GM12878 (cell line): ENCODE results near the gene RFTN2. TPM values are rescaled to one million over a fixed set of nuclear protein-coding genes. Genes with fewer than 3 reads are reported as not detected.

Source experiments
- ETV6 ChIP-seq, 2 experiments: fragments of 450-650 bp in 1 of 2; IDR thresholded peaks in 1 of 2; conservative IDR thresholded peaks in 1 of 2; 2 replicates each; pipeline ENCODE4 v1.6.1; 2014; ENCODE audit warnings: antibody characterized with exemption in 1 of 2, borderline replicate concordance in 1 of 2, low read depth in 1 of 2, mild to moderate bottlenecking in 1 of 2, moderate library complexity in 1 of 2
- POLR2A ChIP-seq: IDR thresholded peaks from 2 replicates; pipeline ENCODE4 v1.6.1; 2011; ENCODE audit warnings: low read depth, mild to moderate bottlenecking, low read length
- RAD51 ChIP-seq: fragments of 450-650 bp; IDR thresholded peaks from 2 replicates; pipeline ENCODE4 v1.6.1; 2016; ENCODE audit warnings: moderate library complexity, mild to moderate bottlenecking, inconsistent platforms
- RELB ChIP-seq: fragments of 450-650 bp; IDR thresholded peaks from 2 replicates; pipeline ENCODE4 v1.6.1; 2017; ENCODE audit warnings: low read depth, mild to moderate bottlenecking, moderate library complexity
- REST ChIP-seq: IDR thresholded peaks from 2 replicates; pipeline ENCODE4 v1.6.1; 2012; ENCODE audit warnings: mild to moderate bottlenecking, low read depth, low read length
- ZBTB11 ChIP-seq: fragments of 450-650 bp; formaldehyde crosslinking; IDR thresholded peaks from 2 replicates; pipeline ENCODE4 v1.5.0; 2022; ENCODE audit warnings: mild to moderate bottlenecking, missing genetic modification characterization
- polyA plus RNA-seq, 11 experiments: library from polyadenylated mRNA; depleted of rRNA in 4 of 11; unstranded in 6 of 11; stranded (reverse) in 5 of 11; fragments of >200 nt; fragmentation: Nextera tagmentation in 4 of 11; fragmentation: Illumina TruSeq in 1 of 11; extraction: Ambion mirVana in 4 of 11; extraction: Trizol in 1 of 11; gene quantifications; 1 replicate in 1 of 11; 2 replicates in 10 of 11; pipeline versions ENCODE4 v1.2.1 to v1.2.3, GENCODE V29; 2011 to 2016; ENCODE audit warnings: inconsistent platforms in 2 of 11, missing spikeins in 2 of 11, low read depth in 1 of 11
- total RNA-seq, 4 experiments: library from RNA; depleted of rRNA in 3 of 4; stranded (reverse); fragments of >200 nt in 3 of 4; fragmentation: Illumina TruSeq in 1 of 4; extraction: Trizol in 1 of 4; gene quantifications; 2 replicates each; pipeline versions ENCODE4 v1.2.1 to v1.2.3, GENCODE V29; 2013 to 2021
- TF ChIP-seq, protein P1 (sequence below): fragments of 450-650 bp; IDR thresholded peaks from 2 replicates; pipeline ENCODE4 v1.6.1; 2016; ENCODE audit warnings: mild to moderate bottlenecking

The RFTN2 gene
- total and polyA plus RNA-seq, 10 of the 15 experiments (the other 5 are each of a cell fraction or from before 2014, with no cell fraction given): 0.09 to 0.23 TPM; not detected in 8

DNA sequence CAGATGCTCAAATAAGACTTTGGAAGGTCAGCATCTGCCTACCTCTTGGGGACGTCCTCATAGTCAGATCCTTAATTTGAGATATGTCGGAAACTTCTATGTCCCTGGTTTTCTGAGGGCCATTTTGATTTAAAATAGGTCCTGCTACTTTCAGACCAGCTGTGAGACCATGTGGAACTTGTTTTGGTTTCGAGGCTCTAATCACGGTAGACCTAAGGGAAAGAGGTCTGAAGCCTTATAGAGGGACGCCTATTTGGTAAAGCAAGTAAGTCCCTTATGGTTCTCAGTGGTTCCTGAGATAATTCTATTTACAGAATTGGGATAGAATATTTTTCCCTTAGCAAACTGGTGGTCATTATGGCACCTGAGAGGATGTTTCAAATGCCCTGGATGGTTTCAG lies 75.1 kb downstream of the RFTN2 start (continued):
- TF ChIP-seq ZBTB11 (CRISPR knock-in tag) (no peak), POLR2A (no peak), RAD51 (no peak), ETV6 (conservative IDR thresholded peaks at IDR 0.05 in 1 of 2, IDR thresholded peaks at IDR 0.05 in 1 of 2; ENCODE audit: borderline replicate concordance in 1 of 2, low read depth in 1 of 2) (no peak), RELB (no peak), REST (no peak)
- TF ChIP-seq, protein P1, sequence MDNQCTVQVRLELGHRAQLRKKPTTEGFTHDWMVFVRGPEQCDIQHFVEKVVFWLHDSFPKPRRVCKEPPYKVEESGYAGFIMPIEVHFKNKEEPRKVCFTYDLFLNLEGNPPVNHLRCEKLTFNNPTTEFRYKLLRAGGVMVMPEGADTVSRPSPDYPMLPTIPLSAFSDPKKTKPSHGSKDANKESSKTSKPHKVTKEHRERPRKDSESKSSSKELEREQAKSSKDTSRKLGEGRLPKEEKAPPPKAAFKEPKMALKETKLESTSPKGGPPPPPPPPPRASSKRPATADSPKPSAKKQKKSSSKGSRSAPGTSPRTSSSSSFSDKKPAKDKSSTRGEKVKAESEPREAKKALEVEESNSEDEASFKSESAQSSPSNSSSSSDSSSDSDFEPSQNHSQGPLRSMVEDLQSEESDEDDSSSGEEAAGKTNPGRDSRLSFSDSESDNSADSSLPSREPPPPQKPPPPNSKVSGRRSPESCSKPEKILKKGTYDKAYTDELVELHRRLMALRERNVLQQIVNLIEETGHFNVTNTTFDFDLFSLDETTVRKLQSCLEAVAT: no peak
